Smooth muscle cell (in vitro differentiated cells): Measurements from ENCODE around the gene PREX1. TPM values are rescaled to one million over a fixed set of nuclear protein-coding genes. Genes with fewer than 3 reads are reported as not detected.

Experiments used
- DNase-seq: peaks from one replicate; lab custom pipeline; 2025; ENCODE audit not compliant: unreplicated experiment; lab: John Stamatoyannopoulos, UW
- H2AFZ ChIP-seq: fragments of 200-600 bp; sonication (generic); 2 replicates; pipeline ENCODE4 v1.6.0; 2016; ENCODE audit warnings: antibody characterized with exemption, low read depth, mild to moderate bottlenecking
- H3F3A ChIP-seq: fragments of 200-600 bp; sonication (generic); 2 replicates; pipeline ENCODE4 v1.6.0; 2017; ENCODE audit warnings: antibody characterized with exemption, low read depth
- H3K27ac ChIP-seq: fragments of 200-600 bp; sonication (generic); 2 replicates; pipeline ENCODE4 v1.5.1; 2016; ENCODE audit warnings: low read depth, mild to moderate bottlenecking
- H3K27me3 ChIP-seq: fragments of 200-600 bp; sonication (generic); 2 replicates; pipeline ENCODE4 v1.6.1; 2016; ENCODE audit warnings: low read depth, mild to moderate bottlenecking
- H3K36me3 ChIP-seq: fragments of 200-600 bp; sonication (generic); 2 replicates; pipeline ENCODE4 v1.5.1; 2016; ENCODE audit warnings: low read depth
- H3K4me1 ChIP-seq: fragments of 200-600 bp; sonication (generic); 2 replicates; pipeline ENCODE4 v1.5.1; 2016; ENCODE audit warnings: low read depth
- H3K4me2 ChIP-seq: fragments of 200-600 bp; sonication (generic); 2 replicates; pipeline ENCODE4 v1.6.0; 2016; ENCODE audit warnings: mild to moderate bottlenecking
- H3K4me3 ChIP-seq: fragments of 200-600 bp; sonication (generic); 2 replicates; pipeline ENCODE4 v1.5.1; 2016; ENCODE audit warnings: mild to moderate bottlenecking
- H3K79me2 ChIP-seq: fragments of 200-600 bp; sonication (generic); 2 replicates; pipeline ENCODE4 v1.6.0; 2016; ENCODE audit warnings: low read depth, mild to moderate bottlenecking
- H3K9ac ChIP-seq: fragments of 200-600 bp; sonication (generic); 2 replicates; pipeline ENCODE4 v1.6.0; 2016; ENCODE audit warnings: low read depth
- H3K9me3 ChIP-seq: fragments of 200-600 bp; sonication (generic); replicated peaks from 2 replicates; pipeline ENCODE4 v1.5.1; 2016; ENCODE audit warnings: low read depth
- H4K20me1 ChIP-seq: fragments of 200-600 bp; sonication (generic); 2 replicates; pipeline ENCODE4 v1.6.0; 2016; ENCODE audit warnings: low read depth
- WGBS: methylation state at CpG from one replicate; pipeline ENCODE4 v1.1.7; 2016; ENCODE audit warnings: low lambda C conversion rate; 5-methylcytosine and 5-hydroxymethylcytosine counted together
- polyA plus RNA-seq: library from polyadenylated mRNA; unstranded; fragments of >200 nt; fragmentation: Nextera tagmentation; extraction: Ambion mirVana; gene quantifications from 2 replicates; pipeline ENCODE4 v1.2.1, GENCODE V29; 2016
- total RNA-seq: library from RNA; depleted of rRNA; stranded (reverse); fragments of >200 nt; gene quantifications from 2 replicates; pipeline ENCODE4 v1.2.3, GENCODE V29; 2014
- TF ChIP-seq, protein P1 (sequence below): fragments of 200-600 bp; sonication (generic); IDR thresholded peaks from 2 replicates; pipeline ENCODE4 v1.5.1; 2017; ENCODE audit warnings: borderline replicate concordance, mild to moderate bottlenecking, antibody characterized with exemption; ENCODE audit not compliant: insufficient read depth, poor library complexity, severe bottlenecking

PREX1 gene
- total and polyA plus RNA-seq, 2 experiments from 2014 or later, result 0.04 to 0.30 TPM

DNA sequence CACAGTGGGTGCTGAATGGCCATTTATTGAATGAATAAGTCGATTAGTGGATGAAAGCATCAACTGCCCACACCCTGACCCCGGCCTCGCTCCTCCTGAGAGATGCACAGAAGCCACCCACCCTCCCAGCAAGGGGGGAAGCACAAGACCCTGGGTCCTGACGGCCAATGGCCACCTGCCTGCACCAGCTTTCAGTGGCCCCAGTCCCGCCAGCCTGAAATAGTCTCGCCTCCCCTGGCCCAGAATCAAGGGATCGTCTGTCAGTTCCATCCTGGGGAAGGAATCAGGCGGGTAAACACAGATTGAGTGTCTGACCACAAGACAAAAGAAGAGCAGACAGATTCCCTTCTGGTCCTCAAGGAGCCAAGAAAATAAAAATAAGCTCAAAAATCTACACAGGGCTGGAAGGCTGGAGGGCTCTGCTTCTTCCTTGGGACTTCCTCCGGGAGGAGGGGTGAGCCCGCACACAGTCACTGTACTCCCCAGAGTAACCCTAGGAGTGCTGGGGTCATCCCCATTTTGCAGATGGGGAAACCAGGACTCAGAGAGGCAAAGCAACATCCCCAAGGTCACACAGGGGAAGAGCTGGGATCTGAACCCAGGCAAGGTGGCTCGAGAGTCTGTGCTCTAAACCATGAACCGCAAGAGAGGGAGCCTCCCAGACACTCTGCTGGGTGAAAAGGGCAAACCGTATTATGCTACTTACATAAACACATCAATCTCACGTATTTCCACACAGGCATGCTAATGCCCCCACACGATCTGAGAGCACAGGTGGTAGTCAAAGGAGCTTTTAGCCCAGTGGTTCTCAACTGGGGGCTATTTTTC lies 7.8 kb downstream of the PREX1 start:
- Histone ChIP-seq H3F3A (no peaks in the 10 kb centered on the region), H3K27me3 (peaks cover 6% of the 10 kb centered on the region), H3K27ac (no peak overlapping the region), H2AFZ (no peak overlapping the region), H3K9me3 (no peaks in the 10 kb centered on the region), H3K4me2 (no peak overlapping the region), H4K20me1 (no peaks in the 10 kb centered on the region), H3K79me2 (no peaks in the 10 kb centered on the region), H3K4me3 (no peak overlapping the region), H3K36me3 (no peaks in the 10 kb centered on the region), H3K4me1 (peaks cover under 1% of the 10 kb centered on the region), H3K9ac (no peak overlapping the region)
- WGBS, result 89% methylated on average over 15 of the region's 15 CpGs
- TF ChIP-seq, protein P1, sequence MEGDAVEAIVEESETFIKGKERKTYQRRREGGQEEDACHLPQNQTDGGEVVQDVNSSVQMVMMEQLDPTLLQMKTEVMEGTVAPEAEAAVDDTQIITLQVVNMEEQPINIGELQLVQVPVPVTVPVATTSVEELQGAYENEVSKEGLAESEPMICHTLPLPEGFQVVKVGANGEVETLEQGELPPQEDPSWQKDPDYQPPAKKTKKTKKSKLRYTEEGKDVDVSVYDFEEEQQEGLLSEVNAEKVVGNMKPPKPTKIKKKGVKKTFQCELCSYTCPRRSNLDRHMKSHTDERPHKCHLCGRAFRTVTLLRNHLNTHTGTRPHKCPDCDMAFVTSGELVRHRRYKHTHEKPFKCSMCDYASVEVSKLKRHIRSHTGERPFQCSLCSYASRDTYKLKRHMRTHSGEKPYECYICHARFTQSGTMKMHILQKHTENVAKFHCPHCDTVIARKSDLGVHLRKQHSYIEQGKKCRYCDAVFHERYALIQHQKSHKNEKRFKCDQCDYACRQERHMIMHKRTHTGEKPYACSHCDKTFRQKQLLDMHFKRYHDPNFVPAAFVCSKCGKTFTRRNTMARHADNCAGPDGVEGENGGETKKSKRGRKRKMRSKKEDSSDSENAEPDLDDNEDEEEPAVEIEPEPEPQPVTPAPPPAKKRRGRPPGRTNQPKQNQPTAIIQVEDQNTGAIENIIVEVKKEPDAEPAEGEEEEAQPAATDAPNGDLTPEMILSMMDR, result no peak
- DNase-seq, result no peak

DNA sequence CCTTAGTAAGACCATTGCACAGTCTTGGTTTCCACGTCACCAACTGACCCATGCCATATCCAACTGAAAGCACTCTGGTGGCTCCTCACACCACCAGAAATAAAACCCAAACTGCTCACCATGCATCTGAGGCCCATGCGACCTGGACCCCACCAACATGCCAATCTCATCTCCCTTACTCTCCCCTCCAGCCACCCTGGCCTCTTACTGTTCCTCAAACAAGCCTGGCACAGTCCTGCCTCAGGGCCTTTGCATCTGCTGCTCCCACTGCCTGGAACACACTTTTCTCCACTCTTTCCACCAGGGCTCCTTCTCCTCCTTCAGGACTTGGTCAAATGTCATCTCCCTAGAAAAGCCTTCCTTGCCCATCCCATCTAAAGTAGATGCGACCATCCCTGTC lies 8.7 kb downstream of the PREX1 start:
- Histone ChIP-seq H3F3A (no peaks in the 10 kb centered on the region), H3K27me3 (peaks cover 6% of the 10 kb centered on the region), H3K9me3 (no peaks in the 10 kb centered on the region), H4K20me1 (no peaks in the 10 kb centered on the region), H3K4me2 (no peak overlapping the region), H3K27ac (no peak overlapping the region), H3K9ac (no peak overlapping the region), H3K36me3 (no peaks in the 10 kb centered on the region), H3K79me2 (no peaks in the 10 kb centered on the region), H2AFZ (no peak overlapping the region), H3K4me3 (no peak overlapping the region), H3K4me1 (no peaks in the 10 kb centered on the region)
- no peak for DNase-seq
- WGBS, result 97% methylated on average over 3 of the region's 3 CpGs
- TF ChIP-seq, protein P1, result no peak

DNA sequence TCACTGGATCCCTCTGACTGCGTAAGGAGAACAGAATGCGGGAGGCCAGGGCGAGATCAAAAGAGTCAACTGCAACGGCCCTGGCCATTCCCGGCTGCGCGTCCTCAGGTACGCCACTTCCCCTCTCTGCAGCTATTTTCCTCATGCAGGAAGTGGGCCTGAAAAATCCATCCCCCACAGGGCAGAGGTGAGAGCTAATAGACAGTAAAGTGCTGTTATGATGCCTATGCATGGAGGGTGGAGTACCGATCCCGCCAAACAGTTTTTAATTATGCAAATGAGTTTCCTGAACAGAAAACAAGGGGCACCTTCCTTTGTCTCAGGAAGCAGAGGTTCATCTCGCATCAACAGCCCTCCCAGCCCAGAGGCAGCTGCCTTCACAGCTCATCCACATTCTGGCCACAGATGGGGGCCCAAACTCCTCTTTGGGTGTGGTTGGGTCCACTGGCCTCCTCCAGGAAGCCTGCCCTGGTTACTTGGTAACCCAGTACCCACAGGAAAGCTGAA lies 9.3 kb downstream of the PREX1 start:
- Histone ChIP-seq H3K9me3 (no peaks in the 10 kb centered on the region), H3K4me3 (no peak overlapping the region), H4K20me1 (no peaks in the 10 kb centered on the region), H3F3A (no peaks in the 10 kb centered on the region), H3K27ac (no peak overlapping the region), H3K4me1 (no peaks in the 10 kb centered on the region), H3K4me2 (no peak overlapping the region), H3K27me3 (peaks cover 6% of the 10 kb centered on the region), H3K36me3 (no peaks in the 10 kb centered on the region), H3K79me2 (no peaks in the 10 kb centered on the region), H3K9ac (no peak overlapping the region), H2AFZ (no peak overlapping the region)
- no peak for DNase-seq
- 71% methylated on average over 11 of the region's 11 CpGs for WGBS
- TF ChIP-seq, protein P1, result no peak

DNA sequence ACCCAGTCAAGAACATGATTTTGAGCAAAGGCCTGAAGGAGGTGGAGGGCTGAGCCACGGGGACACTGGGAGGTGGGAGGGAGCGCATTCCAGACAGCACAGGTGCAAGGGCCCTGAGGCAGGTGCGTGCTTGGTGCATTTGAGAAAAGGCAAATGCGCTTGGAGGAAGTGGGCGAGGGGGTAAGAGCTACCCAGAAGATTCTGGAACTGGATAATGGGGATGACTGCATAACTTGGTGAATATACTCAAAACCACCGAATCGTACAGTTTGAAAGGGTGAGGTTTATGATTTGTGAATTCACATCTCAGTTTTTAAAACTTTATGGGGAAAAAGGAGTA lies 9.8 kb downstream of the PREX1 start:
- WGBS, result 90% methylated on average over 7 of the region's 7 CpGs
- H3K4me2 ChIP-seq, result no peak overlapping the region
- TF ChIP-seq, protein P1, result no peak
- peaks cover 6% of the 10 kb centered on the region for H3K27me3 ChIP-seq
- no peaks in the 10 kb centered on the region for H3K4me1 ChIP-seq
- H3F3A ChIP-seq, result no peaks in the 10 kb centered on the region
- no peak overlapping the region for H3K9ac ChIP-seq
- H4K20me1 ChIP-seq, result no peaks in the 10 kb centered on the region
- no peaks in the 10 kb centered on the region for H3K79me2 ChIP-seq
- no peak for DNase-seq
- no peaks in the 10 kb centered on the region for H3K36me3 ChIP-seq
- H3K9me3 ChIP-seq, result no peaks in the 10 kb centered on the region
- H3K4me3 ChIP-seq, result no peak overlapping the region
- H2AFZ ChIP-seq, result no peak overlapping the region
- H3K27ac ChIP-seq, result no peak overlapping the region
